ENCODE measurements around the gene ALOX15B.

Gene ALOX15B

DNA sequence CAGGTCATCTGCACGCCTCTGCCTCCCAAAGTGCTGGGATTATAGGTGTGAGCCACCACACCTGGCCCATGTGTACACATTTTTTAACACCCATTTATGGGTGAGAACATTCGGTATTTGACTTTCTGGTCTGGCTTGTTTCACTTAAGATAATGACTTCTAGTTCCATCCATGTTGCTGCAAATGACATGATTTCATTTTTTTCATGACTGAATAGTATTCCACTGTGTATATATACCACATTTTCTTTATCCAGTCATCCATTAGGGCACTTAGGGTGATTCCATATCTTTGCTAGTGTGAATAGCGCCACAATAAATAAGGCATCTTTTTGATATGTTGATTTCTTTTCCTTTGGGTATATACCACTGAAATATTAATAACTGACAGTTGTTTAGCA is 43.0 kb downstream of the ALOX15B start:
- no peak for DNase-seq

- no peak for DNase-seq
Measured at GRCh38 chr17:8082292-8082691, 43.4 kb downstream of the ALOX15B start.

GRCh38 chr17:8084250-8084649 is 45.4 kb downstream of the ALOX15B start:
- no peak for DNase-seq

DNA sequence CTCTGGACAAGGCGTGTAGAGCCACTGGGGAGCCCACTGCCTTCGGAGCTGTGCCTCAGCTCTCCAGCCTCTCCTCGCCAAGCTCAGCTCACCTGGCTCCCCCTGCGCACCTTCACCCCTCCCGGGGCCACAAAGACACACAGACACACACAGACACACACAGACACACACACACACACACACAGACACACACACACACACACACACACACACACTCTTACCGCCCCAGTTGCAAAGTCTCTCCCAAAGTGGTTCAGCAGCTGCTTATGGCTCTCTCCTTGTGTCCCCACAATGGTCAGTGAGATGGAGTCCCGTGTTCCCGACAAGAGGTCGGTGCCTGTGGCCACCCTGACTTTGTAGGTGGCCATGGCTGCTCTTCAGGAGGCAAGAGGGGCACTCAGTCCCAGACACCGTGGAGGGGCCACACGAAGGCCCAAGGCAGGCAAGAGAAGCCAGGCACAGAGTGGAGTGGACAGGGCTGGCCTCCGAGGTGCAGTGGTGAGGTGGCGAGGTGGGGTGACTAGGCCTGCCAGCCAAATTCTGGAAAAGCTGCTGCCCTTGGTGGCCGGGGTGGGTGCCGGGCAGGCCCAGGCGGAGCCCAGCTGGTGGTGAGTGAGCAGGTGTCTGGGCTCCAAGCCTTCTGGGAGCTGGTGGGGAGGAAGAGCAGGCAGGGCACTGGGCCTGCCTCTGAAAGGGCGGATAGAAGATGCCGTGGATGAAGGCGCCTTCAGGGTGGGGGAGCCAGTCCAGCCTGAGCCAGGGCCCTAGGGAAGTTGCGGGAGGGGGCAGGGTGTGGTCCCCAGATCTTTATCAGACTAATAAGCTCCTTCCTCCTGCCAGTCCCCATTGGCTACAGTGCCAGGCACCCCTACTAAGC is 48.5 kb downstream of the ALOX15B start, which contains the start of gene ALOX12B:
TSS of gene ALOX12B (minus strand) at position 642 of the 877 bp plus-strand sequence. CDS start at position 368, 274 bp downstream.
- DNase-seq, result no peak

DNA sequence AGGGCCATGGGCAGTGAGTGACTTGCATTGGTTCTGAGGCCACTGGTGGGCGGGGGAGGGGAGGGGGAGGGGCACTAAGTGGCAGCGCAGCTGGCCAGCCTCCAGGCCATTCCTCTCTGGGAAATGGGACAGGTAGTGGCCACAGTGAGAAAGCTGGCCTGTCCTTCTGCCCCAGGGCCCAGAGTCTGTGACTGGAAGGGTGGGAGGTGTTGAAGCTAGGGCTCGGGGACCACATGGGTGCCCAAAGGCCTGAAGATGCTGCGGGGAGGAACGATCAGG is 49.0 kb downstream of the ALOX15B start:
- DNase-seq, result no peak

- DNase-seq, result no peak
Measured at GRCh38 chr17:8089728-8090127, 50.9 kb downstream of the ALOX15B start.

DNA sequence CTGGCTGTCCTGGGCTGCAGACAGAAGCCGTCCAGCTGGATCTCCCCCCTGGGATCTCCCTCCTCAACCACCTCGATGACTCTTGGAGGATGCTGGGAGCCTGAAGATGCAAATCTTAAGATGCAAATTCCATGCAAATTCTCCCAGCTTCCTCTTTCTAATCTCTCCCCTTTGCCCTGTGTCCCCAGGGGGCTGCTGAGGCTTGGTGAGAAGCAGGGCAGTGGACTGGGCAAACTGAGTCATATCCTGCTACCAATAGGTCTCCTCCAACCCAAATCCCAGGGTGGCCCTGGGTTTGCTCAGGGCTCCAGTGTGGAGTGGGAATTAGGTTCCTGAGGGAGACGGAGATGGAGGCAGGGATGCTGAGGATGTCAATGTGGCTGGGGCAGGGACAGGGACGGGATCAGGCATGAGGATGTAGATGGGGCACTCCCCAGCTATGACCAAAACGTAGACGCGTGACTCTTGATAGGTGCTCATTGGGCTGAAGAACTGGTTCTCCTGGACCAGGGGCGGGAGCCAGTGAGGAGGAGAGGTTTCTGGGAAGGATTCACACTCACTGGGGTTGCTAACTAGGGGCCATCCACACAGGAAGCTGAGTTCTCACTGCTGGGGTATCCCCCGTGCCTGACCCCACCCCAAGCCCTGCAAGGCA is 52.3 kb downstream of the ALOX15B start:
- DNase-seq, result no peak

DNA sequence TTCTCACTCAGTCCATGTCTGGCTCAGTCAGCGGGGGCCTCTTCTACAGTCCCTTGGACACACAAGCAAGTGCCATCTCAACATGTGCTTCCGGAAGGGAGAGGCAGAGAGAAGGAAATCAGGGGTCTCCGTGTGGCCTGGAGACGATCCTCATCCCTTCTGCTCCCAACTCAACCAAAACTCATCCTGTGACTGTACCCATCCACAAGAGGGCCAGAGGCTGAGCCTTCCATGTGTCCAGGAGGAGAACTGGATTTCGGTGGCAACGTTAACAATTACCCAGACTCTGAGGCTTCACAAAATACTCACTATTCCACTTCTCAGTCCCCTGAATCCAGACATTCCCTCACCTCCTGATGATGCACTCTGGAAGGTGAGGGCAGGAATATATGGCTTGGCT is 56.5 kb downstream of the ALOX15B start:
- DNase-seq, result no peak

GRCh38 chr17:8096541-8096940 is 57.7 kb downstream of the ALOX15B start:
- DNase-seq, result no peak

Data from NCI-H1694 (cell line).